ENCODE data around the gene SUGCT.

SUGCT gene

DNA sequence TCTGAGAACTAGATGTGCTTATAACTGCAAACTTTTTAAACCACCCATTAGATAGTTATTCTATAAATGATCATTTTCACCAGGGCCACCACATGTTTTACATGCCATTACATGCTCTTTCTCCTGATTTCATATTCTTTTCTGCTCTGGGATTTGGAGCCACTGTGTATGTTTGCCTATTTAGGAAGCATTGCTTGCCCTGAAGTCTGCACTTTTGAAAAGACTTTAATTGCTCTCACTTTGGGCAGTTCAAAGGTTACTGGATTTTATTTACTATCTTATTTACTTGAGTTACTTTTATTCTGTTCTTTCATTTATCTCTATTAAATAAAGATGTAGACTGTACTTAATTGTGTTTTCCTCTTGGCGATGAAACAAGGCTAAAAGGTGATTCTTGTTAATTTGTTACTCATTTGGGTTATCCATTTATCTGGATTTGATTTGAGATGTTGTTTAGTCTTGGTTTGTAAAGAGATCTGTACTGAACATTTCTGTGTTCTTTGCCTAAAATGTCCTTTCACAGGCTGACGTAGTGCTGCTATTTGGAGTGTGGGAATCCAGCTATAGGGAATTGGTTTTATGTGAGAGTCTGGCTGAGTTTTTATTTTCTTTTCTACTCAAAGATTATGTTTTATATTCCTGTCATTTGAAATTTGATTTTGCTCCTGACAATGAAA is 88.8 kb downstream of the SUGCT start:
- no peak overlapping the region for H3K4me3 ChIP-seq (ENCODE audit: low read depth, low read length)
- no peaks in the 10 kb centered on the region for H3K9me3 ChIP-seq (ENCODE audit: control insufficient read depth, insufficient read depth, low read length)
- no peak overlapping the region for H3K9ac ChIP-seq (ENCODE audit: low read depth, low read length)
- H3K27me3 ChIP-seq (ENCODE audit: control insufficient read depth, insufficient read depth, low read length), result no peaks in the 10 kb centered on the region
- H3K27ac ChIP-seq (ENCODE audit: low read depth, low read length), result no peak overlapping the region
- no peaks in the 10 kb centered on the region for H3K36me3 ChIP-seq (ENCODE audit: control insufficient read depth, insufficient read depth, low read length)
- no peaks in the 10 kb centered on the region for H3K4me1 ChIP-seq (ENCODE audit: control insufficient read depth, insufficient read depth, low read length)

GRCh38 chr7:40230101-40230500 is 95.3 kb downstream of the SUGCT start:
- Histone ChIP-seq H3K27ac (ENCODE audit: low read depth, low read length) (no peak overlapping the region), H3K27me3 (ENCODE audit: control insufficient read depth, insufficient read depth, low read length) (peaks cover 3% of the 10 kb centered on the region; the same call in 1 of the 2 replicates), H3K9ac (ENCODE audit: low read depth, low read length) (no peak overlapping the region), H3K4me3 (ENCODE audit: low read depth, low read length) (no peak overlapping the region), H3K36me3 (ENCODE audit: control insufficient read depth, insufficient read depth, low read length) (no peaks in the 10 kb centered on the region), H3K4me1 (ENCODE audit: control insufficient read depth, insufficient read depth, low read length) (no peaks in the 10 kb centered on the region; the same call in 1 of the 2 replicates), H3K9me3 (ENCODE audit: control insufficient read depth, insufficient read depth, low read length) (no peaks in the 10 kb centered on the region)

- Histone ChIP-seq H3K9ac (ENCODE audit: low read depth, low read length) (no peak overlapping the region), H3K9me3 (ENCODE audit: control insufficient read depth, insufficient read depth, low read length) (no peaks in the 10 kb centered on the region), H3K27ac (ENCODE audit: low read depth, low read length) (no peak overlapping the region), H3K4me1 (ENCODE audit: control insufficient read depth, insufficient read depth, low read length) (no peaks in the 10 kb centered on the region; the same call in 1 of the 2 replicates), H3K36me3 (ENCODE audit: control insufficient read depth, insufficient read depth, low read length) (no peaks in the 10 kb centered on the region), H3K27me3 (ENCODE audit: control insufficient read depth, insufficient read depth, low read length) (peaks cover 3% of the 10 kb centered on the region; the same call in 1 of the 2 replicates), H3K4me3 (ENCODE audit: low read depth, low read length) (no peak overlapping the region)
These were observed 97.0 kb downstream of the SUGCT start for GRCh38 chr7:40231796-40232195.

DNA sequence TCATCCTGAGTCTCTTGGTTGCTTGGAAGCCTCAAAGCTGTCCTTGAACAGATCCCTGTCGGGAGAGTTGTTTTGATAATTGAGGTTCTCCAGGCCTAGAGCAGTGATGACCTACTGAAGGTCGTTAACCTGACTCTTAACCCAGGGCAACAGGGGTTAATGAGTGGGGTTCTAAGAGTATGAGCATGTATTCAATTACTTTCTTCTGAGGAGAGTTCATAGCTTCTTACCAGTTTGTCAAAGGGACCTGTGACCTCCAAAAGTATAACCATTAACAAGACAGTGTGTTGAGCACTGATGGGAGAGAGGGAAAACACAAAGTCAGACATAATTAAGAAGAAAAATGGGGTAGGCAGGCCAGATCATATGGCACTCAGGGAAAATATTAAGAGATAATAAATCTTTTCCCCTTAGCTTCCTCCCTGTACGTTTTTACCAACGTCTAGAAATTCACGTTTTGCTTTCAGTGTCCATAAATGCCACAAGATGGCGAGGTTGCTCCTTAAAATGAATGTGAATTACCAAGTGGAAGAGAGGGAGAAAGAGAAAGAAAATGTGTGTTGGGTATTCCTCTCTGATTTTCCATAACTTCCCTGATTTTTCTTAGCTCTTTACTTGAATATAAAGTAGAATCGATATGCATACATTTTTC is 97.6 kb downstream of the SUGCT start:
- Histone ChIP-seq H3K4me3 (ENCODE audit: low read depth, low read length) (no peak overlapping the region), H3K9me3 (ENCODE audit: control insufficient read depth, insufficient read depth, low read length) (no peaks in the 10 kb centered on the region), H3K4me1 (ENCODE audit: control insufficient read depth, insufficient read depth, low read length) (no peaks in the 10 kb centered on the region; the same call in 1 of the 2 replicates), H3K27ac (ENCODE audit: low read depth, low read length) (no peak overlapping the region), H3K36me3 (ENCODE audit: control insufficient read depth, insufficient read depth, low read length) (no peaks in the 10 kb centered on the region), H3K27me3 (ENCODE audit: control insufficient read depth, insufficient read depth, low read length) (peaks cover 3% of the 10 kb centered on the region; the same call in 1 of the 2 replicates), H3K9ac (ENCODE audit: low read depth, low read length) (no peak overlapping the region)

- Histone ChIP-seq H3K27ac (ENCODE audit: low read depth, low read length) (no peak overlapping the region), H3K27me3 (ENCODE audit: control insufficient read depth, insufficient read depth, low read length) (peaks cover 3% of the 10 kb centered on the region; the same call in 1 of the 2 replicates), H3K9ac (ENCODE audit: low read depth, low read length) (no peak overlapping the region)
These were observed 99.2 kb downstream of the SUGCT start for GRCh38 chr7:40234046-40234445.

DNA sequence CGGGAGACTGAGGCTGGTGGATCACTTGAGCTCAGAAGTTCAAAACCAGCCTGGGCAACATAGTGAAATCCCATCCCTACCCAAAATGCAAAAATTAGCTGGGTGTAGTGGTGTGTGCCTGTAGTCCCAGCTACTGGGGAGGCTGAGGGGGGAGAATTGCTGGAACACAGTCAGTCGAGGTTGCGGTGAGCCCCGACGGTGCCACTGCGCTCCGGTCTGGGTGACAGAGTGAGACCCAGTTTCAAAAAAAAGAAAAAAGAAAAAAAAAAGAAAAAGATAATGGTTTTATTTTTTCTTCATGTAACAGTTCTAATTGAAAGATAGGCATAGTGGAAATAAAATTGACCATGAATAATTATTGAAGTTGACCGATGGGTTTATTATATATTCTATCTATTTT is 99.9 kb downstream of the SUGCT start:
- no peak overlapping the region for H3K27ac ChIP-seq (ENCODE audit: low read depth, low read length)
- no peaks in the 10 kb centered on the region for H3K9me3 ChIP-seq (ENCODE audit: control insufficient read depth, insufficient read depth, low read length)
- no peaks in the 10 kb centered on the region for H3K36me3 ChIP-seq (ENCODE audit: control insufficient read depth, insufficient read depth, low read length)
- no peak overlapping the region for H3K9ac ChIP-seq (ENCODE audit: low read depth, low read length)
- peaks cover 3% of the 10 kb centered on the region; the same call in 1 of the 2 replicates for H3K27me3 ChIP-seq (ENCODE audit: control insufficient read depth, insufficient read depth, low read length)
- no peaks in the 10 kb centered on the region; the same call in 1 of the 2 replicates for H3K4me1 ChIP-seq (ENCODE audit: control insufficient read depth, insufficient read depth, low read length)
- no peak overlapping the region for H3K4me3 ChIP-seq (ENCODE audit: low read depth, low read length)

More at GRCh38 chr7:40234046-40234445, 99.2 kb downstream of the SUGCT start:
- H3K4me1 ChIP-seq (ENCODE audit: control insufficient read depth, insufficient read depth, low read length), result no peaks in the 10 kb centered on the region; the same call in 1 of the 2 replicates
- no peaks in the 10 kb centered on the region for H3K36me3 ChIP-seq (ENCODE audit: control insufficient read depth, insufficient read depth, low read length)
- no peaks in the 10 kb centered on the region for H3K9me3 ChIP-seq (ENCODE audit: control insufficient read depth, insufficient read depth, low read length)
- H3K4me3 ChIP-seq (ENCODE audit: low read depth, low read length), result no peak overlapping the region

DNA sequence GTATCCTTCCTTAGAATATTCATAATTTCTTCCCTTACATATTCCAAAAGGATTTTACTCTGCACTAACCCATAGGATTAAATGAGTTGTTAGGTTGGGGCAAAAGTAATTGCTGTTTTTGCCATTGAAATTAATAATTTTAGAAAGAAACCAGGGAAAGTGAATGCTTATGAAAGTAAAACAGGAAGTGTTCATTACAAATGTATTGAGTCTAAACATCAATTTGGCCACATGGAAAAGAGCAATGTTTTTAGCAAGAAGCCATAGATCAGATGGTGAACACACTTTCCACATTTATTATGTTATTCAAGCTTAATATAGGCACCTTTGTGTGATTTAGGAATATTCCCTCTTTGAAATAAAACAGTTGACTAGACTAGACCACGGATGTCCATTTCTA is 102.9 kb downstream of the SUGCT start:
- no peaks in the 10 kb centered on the region for H3K9me3 ChIP-seq (ENCODE audit: control insufficient read depth, insufficient read depth, low read length)
- no peak overlapping the region for H3K9ac ChIP-seq (ENCODE audit: low read depth, low read length)
- no peaks in the 10 kb centered on the region for H3K27me3 ChIP-seq (ENCODE audit: control insufficient read depth, insufficient read depth, low read length)
- H3K27ac ChIP-seq (ENCODE audit: low read depth, low read length), result no peak overlapping the region
- no peak overlapping the region for H3K4me3 ChIP-seq (ENCODE audit: low read depth, low read length)
- no peaks in the 10 kb centered on the region for H3K4me1 ChIP-seq (ENCODE audit: control insufficient read depth, insufficient read depth, low read length)
- H3K36me3 ChIP-seq (ENCODE audit: control insufficient read depth, insufficient read depth, low read length), result no peaks in the 10 kb centered on the region

- no peaks in the 10 kb centered on the region for H3K9me3 ChIP-seq (ENCODE audit: control insufficient read depth, insufficient read depth, low read length)
- no peaks in the 10 kb centered on the region for H3K36me3 ChIP-seq (ENCODE audit: control insufficient read depth, insufficient read depth, low read length)
- no peak overlapping the region for H3K4me3 ChIP-seq (ENCODE audit: low read depth, low read length)
- no peaks in the 10 kb centered on the region for H3K27me3 ChIP-seq (ENCODE audit: control insufficient read depth, insufficient read depth, low read length)
- H3K27ac ChIP-seq (ENCODE audit: low read depth, low read length), result no peak overlapping the region
- H3K9ac ChIP-seq (ENCODE audit: low read depth, low read length), result no peak overlapping the region
- no peaks in the 10 kb centered on the region for H3K4me1 ChIP-seq (ENCODE audit: control insufficient read depth, insufficient read depth, low read length)
These were observed 105.0 kb downstream of the SUGCT start for GRCh38 chr7:40239755-40240303.

- no peak overlapping the region for H3K27ac ChIP-seq (ENCODE audit: low read depth, low read length)
- no peaks in the 10 kb centered on the region for H3K9me3 ChIP-seq (ENCODE audit: control insufficient read depth, insufficient read depth, low read length)
- no peak overlapping the region for H3K4me3 ChIP-seq (ENCODE audit: low read depth, low read length)
- H3K9ac ChIP-seq (ENCODE audit: low read depth, low read length), result no peak overlapping the region
- H3K36me3 ChIP-seq (ENCODE audit: control insufficient read depth, insufficient read depth, low read length), result no peaks in the 10 kb centered on the region
- no peaks in the 10 kb centered on the region for H3K27me3 ChIP-seq (ENCODE audit: control insufficient read depth, insufficient read depth, low read length)
- no peaks in the 10 kb centered on the region for H3K4me1 ChIP-seq (ENCODE audit: control insufficient read depth, insufficient read depth, low read length)
These were observed 108.3 kb downstream of the SUGCT start for GRCh38 chr7:40243076-40243475.

DNA sequence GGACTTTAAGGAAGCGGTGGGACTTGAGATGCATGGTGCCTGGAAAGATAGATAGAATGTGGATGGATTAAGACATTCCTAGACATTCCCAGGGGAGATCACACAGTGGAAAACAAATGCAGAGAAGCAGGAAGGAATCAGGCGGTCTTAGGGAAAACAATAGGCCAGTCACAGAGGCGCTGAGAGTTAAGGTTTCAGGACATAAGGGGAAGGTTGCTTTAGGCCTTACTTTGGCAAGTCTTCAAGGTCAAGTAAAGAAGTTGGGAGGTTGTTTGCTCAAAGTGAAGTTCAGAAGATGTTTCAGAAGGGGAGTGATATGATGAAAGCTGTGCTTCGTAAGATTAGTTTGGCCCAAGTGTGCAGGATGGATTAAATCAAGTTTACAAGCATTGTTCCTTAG is 109.4 kb downstream of the SUGCT start:
- H3K9ac ChIP-seq (ENCODE audit: low read depth, low read length), result no peak overlapping the region
- no peaks in the 10 kb centered on the region for H3K36me3 ChIP-seq (ENCODE audit: control insufficient read depth, insufficient read depth, low read length)
- H3K27me3 ChIP-seq (ENCODE audit: control insufficient read depth, insufficient read depth, low read length), result no peaks in the 10 kb centered on the region
- H3K27ac ChIP-seq (ENCODE audit: low read depth, low read length), result no peak overlapping the region
- no peaks in the 10 kb centered on the region for H3K4me1 ChIP-seq (ENCODE audit: control insufficient read depth, insufficient read depth, low read length)
- no peaks in the 10 kb centered on the region for H3K9me3 ChIP-seq (ENCODE audit: control insufficient read depth, insufficient read depth, low read length)
- H3K4me3 ChIP-seq (ENCODE audit: low read depth, low read length), result no peak overlapping the region

DNA sequence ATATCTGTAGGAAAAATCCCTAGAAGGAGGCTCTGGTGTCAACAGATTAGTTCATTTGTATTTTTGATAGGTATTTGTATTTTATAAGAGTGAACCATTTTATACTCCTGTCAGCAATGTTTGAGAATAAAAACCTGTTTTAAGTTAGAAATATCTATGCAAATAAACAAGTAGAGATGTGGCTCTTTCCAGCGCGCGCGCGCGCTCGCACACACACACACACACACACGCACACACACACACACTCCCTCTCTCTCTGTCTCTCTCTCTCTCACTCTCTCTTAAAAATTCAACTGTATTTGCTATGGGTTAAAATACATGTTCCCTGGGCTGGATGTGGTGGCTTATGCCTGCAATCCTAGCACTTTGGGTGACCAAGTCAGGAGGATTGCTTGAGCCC is 113.9 kb downstream of the SUGCT start:
- Histone ChIP-seq H3K36me3 (ENCODE audit: control insufficient read depth, insufficient read depth, low read length) (no peaks in the 10 kb centered on the region), H3K4me1 (ENCODE audit: control insufficient read depth, insufficient read depth, low read length) (no peaks in the 10 kb centered on the region), H3K9me3 (ENCODE audit: control insufficient read depth, insufficient read depth, low read length) (no peaks in the 10 kb centered on the region), H3K27me3 (ENCODE audit: control insufficient read depth, insufficient read depth, low read length) (no peaks in the 10 kb centered on the region), H3K27ac (ENCODE audit: low read depth, low read length) (no peak overlapping the region), H3K4me3 (ENCODE audit: low read depth, low read length) (no peak overlapping the region), H3K9ac (ENCODE audit: low read depth, low read length) (no peak overlapping the region)
